IPS DF 4.7 (cell line): ENCODE data around the gene ODR4.
A peak's percentile ranks its signal among the peaks of the same experiment; 100 is the strongest.
"Not testable (repeated sequence)": the region's sequence is repeated elsewhere in the genome, so short reads cannot be mapped to it uniquely, and the experiment has no call there.

ENCODE experiments used
- DNase-seq: peaks from one replicate; pipeline ENCODE4 v3.0.0-alpha.2; 2013; ENCODE audit warnings: low spot score; ENCODE audit errors: extremely low read depth

Gene ODR4

GRCh38 chr1:186375152-186375928 lies at the start of gene ODR4, which contains the start of gene TPR:
ODR4 (plus strand) TSS chr1:186375838; CDS start chr1:186379786, 3,948 bp downstream.
TPR (minus strand) TSS chr1:186375253; CDS start chr1:186375028, 225 bp downstream.
- peak; percentile 99 for DNase-seq

- no peak for DNase-seq
Measured at GRCh38 chr1:186326009-186326408, 49.6 kb upstream of the ODR4 start.

- no peak for DNase-seq
Measured at GRCh38 chr1:186327331-186327730, 48.3 kb upstream of the ODR4 start.

GRCh38 chr1:186330758-186331157 lies 44.9 kb upstream of the ODR4 start:
- DNase-seq = no peak

- DNase-seq = no peak
Measured at GRCh38 chr1:186337554-186337953, 38.1 kb upstream of the ODR4 start.

- DNase-seq = no peak
Measured at GRCh38 chr1:186340772-186341171, 34.9 kb upstream of the ODR4 start.

GRCh38 chr1:186347837-186348691 lies 27.6 kb upstream of the ODR4 start:
- DNase-seq = not testable (repeated sequence)

- no peak for DNase-seq
Measured at GRCh38 chr1:186374303-186375151, 1.1 kb upstream of the ODR4 start.

GRCh38 chr1:186375929-186376319 lies 286 bp downstream of the ODR4 start:
- DNase-seq = no peak

- DNase-seq = no peak
Measured at GRCh38 chr1:186386725-186387383, 11.2 kb downstream of the ODR4 start.

GRCh38 chr1:186390925-186391324 lies 15.3 kb downstream of the ODR4 start:
- DNase-seq = no peak

- no peak for DNase-seq
Measured at GRCh38 chr1:186391841-186392240, 16.2 kb downstream of the ODR4 start.

GRCh38 chr1:186392711-186393110 lies 17.1 kb downstream of the ODR4 start:
- not testable (repeated sequence) for DNase-seq

- DNase-seq = not testable (repeated sequence)
Measured at GRCh38 chr1:186401446-186401845, 25.8 kb downstream of the ODR4 start.

GRCh38 chr1:186403632-186404031 lies 28.0 kb downstream of the ODR4 start:
- no peak for DNase-seq

GRCh38 chr1:186404454-186405051 lies 28.9 kb downstream of the ODR4 start:
- DNase-seq = no peak

- DNase-seq = no peak
Measured at GRCh38 chr1:186409091-186409490, 33.5 kb downstream of the ODR4 start.

GRCh38 chr1:186413319-186413718 lies 37.7 kb downstream of the ODR4 start:
- no peak for DNase-seq

- DNase-seq = no peak
Measured at GRCh38 chr1:186418503-186418902, 42.9 kb downstream of the ODR4 start.

- no peak for DNase-seq
Measured at GRCh38 chr1:186420311-186420710, 44.7 kb downstream of the ODR4 start.
